ENCODE results near the gene C1GALT1.

- TF ChIP-seq, protein P1, sequence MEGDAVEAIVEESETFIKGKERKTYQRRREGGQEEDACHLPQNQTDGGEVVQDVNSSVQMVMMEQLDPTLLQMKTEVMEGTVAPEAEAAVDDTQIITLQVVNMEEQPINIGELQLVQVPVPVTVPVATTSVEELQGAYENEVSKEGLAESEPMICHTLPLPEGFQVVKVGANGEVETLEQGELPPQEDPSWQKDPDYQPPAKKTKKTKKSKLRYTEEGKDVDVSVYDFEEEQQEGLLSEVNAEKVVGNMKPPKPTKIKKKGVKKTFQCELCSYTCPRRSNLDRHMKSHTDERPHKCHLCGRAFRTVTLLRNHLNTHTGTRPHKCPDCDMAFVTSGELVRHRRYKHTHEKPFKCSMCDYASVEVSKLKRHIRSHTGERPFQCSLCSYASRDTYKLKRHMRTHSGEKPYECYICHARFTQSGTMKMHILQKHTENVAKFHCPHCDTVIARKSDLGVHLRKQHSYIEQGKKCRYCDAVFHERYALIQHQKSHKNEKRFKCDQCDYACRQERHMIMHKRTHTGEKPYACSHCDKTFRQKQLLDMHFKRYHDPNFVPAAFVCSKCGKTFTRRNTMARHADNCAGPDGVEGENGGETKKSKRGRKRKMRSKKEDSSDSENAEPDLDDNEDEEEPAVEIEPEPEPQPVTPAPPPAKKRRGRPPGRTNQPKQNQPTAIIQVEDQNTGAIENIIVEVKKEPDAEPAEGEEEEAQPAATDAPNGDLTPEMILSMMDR (IDR thresholded peaks at IDR 0.05), result no peak
- TF ChIP-seq EZH2 (IDR thresholded peaks at IDR 0.05; ENCODE audit: borderline replicate concordance, insufficient read depth, low read depth, low read length, poor library complexity, severe bottlenecking), result no peak
These were observed 3.4 kb upstream of the C1GALT1 start for GRCh38 chr7:7178906-7179305.
